Ishikawa (cell line): ENCODE results near the gene SDK2.

Source experiments
- CEBPB ChIP-seq: IDR thresholded peaks from 2 replicates; pipeline ENCODE4 v1.6.1; 2012
- RAD21 ChIP-seq: IDR thresholded peaks from 2 replicates; pipeline ENCODE4 v1.6.1; 2012; ENCODE audit warnings: low read depth
- TAF1 ChIP-seq: IDR thresholded peaks from 2 replicates; pipeline ENCODE4 v1.6.1; 2012; ENCODE audit warnings: low read depth, mild to moderate bottlenecking
- TCF12 ChIP-seq: IDR thresholded peaks from 2 replicates; pipeline ENCODE4 v1.6.1; 2012; ENCODE audit warnings: low read depth
- YY1 ChIP-seq: IDR thresholded peaks from 2 replicates; pipeline ENCODE4 v1.6.1; 2012; ENCODE audit warnings: low read depth

DNA sequence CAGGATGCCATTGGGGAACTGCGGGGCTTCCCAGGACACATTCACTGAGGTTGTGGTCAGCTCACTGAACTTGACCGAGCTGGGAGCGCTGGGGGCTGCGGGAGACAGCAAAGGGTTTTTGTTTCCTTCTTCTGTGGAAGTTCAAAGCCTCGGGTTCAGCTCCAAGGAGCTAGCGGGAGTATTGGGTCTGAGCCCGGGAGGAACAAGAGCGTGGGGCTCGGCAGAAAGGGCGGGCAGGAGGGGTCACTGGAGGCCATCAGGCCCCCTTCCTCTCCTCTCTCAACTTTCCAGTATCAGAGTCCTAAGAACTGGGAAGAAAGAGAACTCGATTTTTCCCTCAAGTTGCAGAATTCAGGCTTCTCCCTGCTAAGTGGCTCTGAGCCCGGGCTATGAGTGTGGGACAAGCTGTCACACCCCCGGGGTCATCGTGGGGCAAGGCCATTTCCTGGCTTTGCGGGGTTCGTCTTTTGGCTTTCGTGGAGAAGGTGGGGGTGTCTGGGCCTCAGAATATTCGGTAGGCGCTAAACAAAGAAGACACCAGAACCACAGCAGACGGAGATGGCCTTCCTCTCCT, 278.9 kb downstream of the SDK2 start:
- TF ChIP-seq TCF12 = no peak
- TF ChIP-seq RAD21 = no peak
- TF ChIP-seq YY1 = no peak
- TF ChIP-seq CEBPB = no peak
- no peak for TF ChIP-seq TAF1
